MM.1S (cell line): ENCODE data around the gene EPB41L4B.

Experiments
- DNase-seq: peaks from one replicate; pipeline ENCODE4 v3.0.0-alpha.2; 2015
- H2AFZ ChIP-seq: fragments of 300-600 bp; sonication (generic); 2 replicates; pipeline ENCODE4 v1.6.0; 2016; ENCODE audit warnings: antibody characterized with exemption, low read length
- H3F3A ChIP-seq: fragments of 300-600 bp; sonication (generic); 2 replicates; pipeline ENCODE4 v1.6.1; 2016; ENCODE audit warnings: mild to moderate bottlenecking, antibody characterized with exemption, low read length, moderate library complexity, mixed read lengths; ENCODE audit not compliant: insufficient read depth
- H3K27ac ChIP-seq: fragments of 300-600 bp; sonication (generic); 2 replicates; pipeline ENCODE4 v1.5.1; 2016; ENCODE audit warnings: mild to moderate bottlenecking, low read length
- H3K27me3 ChIP-seq: fragments of 300-600 bp; sonication (generic); replicated peaks from 2 replicates; pipeline ENCODE4 v1.6.0; 2016; ENCODE audit warnings: low read length; ENCODE audit not compliant: insufficient read depth
- H3K36me3 ChIP-seq: fragments of 300-600 bp; sonication (generic); replicated peaks from 2 replicates; pipeline ENCODE4 v1.6.1; 2016; ENCODE audit warnings: mild to moderate bottlenecking, low read length, mixed read lengths; ENCODE audit not compliant: insufficient read depth
- H3K4me1 ChIP-seq: fragments of 300-600 bp; sonication (generic); 2 replicates; pipeline ENCODE4 v1.6.1; 2016; ENCODE audit warnings: low read length, mixed read lengths
- H3K4me2 ChIP-seq: fragments of 300-600 bp; sonication (generic); 2 replicates; pipeline ENCODE4 v1.6.0; 2016; ENCODE audit warnings: low read depth, low read length
- H3K4me3 ChIP-seq: fragments of 300-600 bp; sonication (generic); 2 replicates; pipeline ENCODE4 v1.5.1; 2016; ENCODE audit warnings: low read length, mixed read lengths
- H3K79me2 ChIP-seq: fragments of 300-600 bp; sonication (generic); 2 replicates; pipeline ENCODE4 v1.6.1; 2016; ENCODE audit warnings: mixed run types, low read length, mixed read lengths
- H3K9ac ChIP-seq: fragments of 300-600 bp; sonication (generic); 2 replicates; pipeline ENCODE4 v1.6.1; 2016; ENCODE audit warnings: low read length, mixed read lengths
- H3K9me2 ChIP-seq: fragments of 300-600 bp; sonication (generic); replicated peaks from 2 replicates; pipeline ENCODE4 v1.6.1; 2016; ENCODE audit warnings: mild to moderate bottlenecking, low read length, mixed read lengths; ENCODE audit not compliant: insufficient read depth
- H3K9me3 ChIP-seq: fragments of 300-600 bp; sonication (generic); replicated peaks from 2 replicates; pipeline ENCODE4 v1.6.1; 2016; ENCODE audit warnings: mild to moderate bottlenecking, low read length, mixed read lengths; ENCODE audit not compliant: insufficient read depth
- H4K20me1 ChIP-seq: fragments of 300-600 bp; sonication (generic); 2 replicates; pipeline ENCODE4 v1.6.1; 2016; ENCODE audit warnings: mild to moderate bottlenecking, low read length, moderate library complexity, mixed read lengths; ENCODE audit not compliant: insufficient read depth
- CTCF ChIP-seq: fragments of 300-600 bp; sonication (generic); IDR thresholded peaks from 2 replicates; pipeline ENCODE4 v1.5.1; 2016; ENCODE audit warnings: antibody characterized with exemption, low read length, mixed read lengths
- EZH2 ChIP-seq: fragments of 300-600 bp; sonication (generic); optimal IDR thresholded peaks from 2 replicates; pipeline ENCODE3; 2017; ENCODE audit warnings: low read depth, mild to moderate bottlenecking, antibody characterized with exemption, low read length, mixed read lengths
- EZH2phosphoT487 ChIP-seq: fragments of 300-600 bp; sonication (generic); IDR thresholded peaks from 2 replicates; pipeline ENCODE4 v1.6.1; 2018; ENCODE audit warnings: antibody characterized with exemption, low read length

Gene EPB41L4B

GRCh38 chr9:109355564-109356297 lies 34.9 kb upstream of the EPB41L4B start:
- no peak for TF ChIP-seq EZH2phosphoT487
- Histone ChIP-seq H3K79me2 (no peaks in the 10 kb centered on the region), H3K9ac (no peak overlapping the region), H3K27me3 (no peaks in the 10 kb centered on the region), H3K36me3 (no peaks in the 10 kb centered on the region), H2AFZ (no peak overlapping the region), H3K4me1 (no peaks in the 10 kb centered on the region), H3K9me2 (no peaks in the 10 kb centered on the region), H3K4me3 (no peak overlapping the region), H4K20me1 (no peaks in the 10 kb centered on the region), H3K27ac (no peak overlapping the region), H3K9me3 (no peaks in the 10 kb centered on the region), H3K4me2 (no peak overlapping the region), H3F3A (no peaks in the 10 kb centered on the region)
- no peak for DNase-seq

DNA sequence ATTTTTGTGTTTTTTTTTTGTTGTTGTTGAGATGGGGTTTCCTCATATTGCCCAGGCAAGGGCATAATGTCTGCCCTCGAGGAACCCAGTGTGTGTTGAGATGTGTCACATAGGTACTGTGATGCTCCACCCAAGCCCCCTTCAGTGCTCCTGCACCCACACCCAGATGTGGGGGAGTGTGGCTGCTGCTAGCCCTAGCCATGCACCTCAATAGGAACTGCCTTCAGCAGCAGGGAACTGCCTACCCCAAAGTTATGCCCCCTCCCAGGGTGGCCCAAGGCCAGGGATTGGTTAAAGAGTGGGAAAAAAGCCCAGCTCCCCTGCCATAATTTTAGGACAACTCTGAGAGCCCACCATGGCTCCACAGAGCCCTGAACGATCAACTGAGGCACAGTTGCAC lies 33.3 kb upstream of the EPB41L4B start:
- no peaks in the 10 kb centered on the region for H3K9me3 ChIP-seq
- H2AFZ ChIP-seq, result no peak overlapping the region
- no peak overlapping the region for H3K4me2 ChIP-seq
- no peak overlapping the region for H3K9ac ChIP-seq
- no peaks in the 10 kb centered on the region for H3K27me3 ChIP-seq
- H3K79me2 ChIP-seq, result no peaks in the 10 kb centered on the region
- TF ChIP-seq CTCF, result no peak
- TF ChIP-seq EZH2, result no peak
- TF ChIP-seq EZH2phosphoT487, result no peak
- no peaks in the 10 kb centered on the region for H3F3A ChIP-seq
- H4K20me1 ChIP-seq, result no peaks in the 10 kb centered on the region
- no peaks in the 10 kb centered on the region for H3K9me2 ChIP-seq
- no peak overlapping the region for H3K4me3 ChIP-seq
- H3K4me1 ChIP-seq, result no peaks in the 10 kb centered on the region
- H3K36me3 ChIP-seq, result no peaks in the 10 kb centered on the region
- no peak for DNase-seq
- no peak overlapping the region for H3K27ac ChIP-seq

GRCh38 chr9:109351032-109351431 lies 30.2 kb upstream of the EPB41L4B start:
- Histone ChIP-seq H2AFZ (no peak overlapping the region), H3K36me3 (no peaks in the 10 kb centered on the region), H3K27me3 (no peaks in the 10 kb centered on the region), H3K9me2 (no peaks in the 10 kb centered on the region), H3K4me1 (no peaks in the 10 kb centered on the region), H3K4me2 (no peak overlapping the region), H3F3A (no peaks in the 10 kb centered on the region), H3K4me3 (no peak overlapping the region), H4K20me1 (no peaks in the 10 kb centered on the region), H3K79me2 (no peaks in the 10 kb centered on the region), H3K9ac (no peak overlapping the region), H3K9me3 (no peaks in the 10 kb centered on the region), H3K27ac (no peak overlapping the region)
- no peak for TF ChIP-seq EZH2phosphoT487
- no peak for TF ChIP-seq EZH2
- no peak for TF ChIP-seq CTCF
- DNase-seq, result no peak

DNA sequence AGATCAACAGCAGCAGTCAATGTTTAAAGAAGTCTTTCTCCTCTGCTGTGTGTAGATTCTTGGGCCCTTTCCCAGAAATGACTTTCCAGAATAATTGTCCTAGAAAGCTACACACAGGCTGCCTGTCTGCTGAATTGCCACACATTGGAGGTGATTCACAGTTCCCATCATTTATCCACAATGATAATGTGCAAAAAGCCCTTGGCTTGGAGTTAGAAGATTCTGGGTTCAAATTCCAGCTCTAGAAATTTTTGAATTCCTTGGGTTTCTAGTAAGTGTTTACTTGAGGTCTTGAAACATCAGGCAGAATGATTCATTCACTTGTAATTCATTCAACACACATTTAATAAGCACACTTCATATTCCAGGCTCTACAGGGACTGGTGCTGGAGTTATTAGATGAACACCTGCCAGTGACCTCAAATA lies 28.6 kb upstream of the EPB41L4B start:
- H3K4me1 ChIP-seq, result no peaks in the 10 kb centered on the region
- no peak overlapping the region for H3K4me2 ChIP-seq
- no peaks in the 10 kb centered on the region for H4K20me1 ChIP-seq
- DNase-seq, result no peak
- H2AFZ ChIP-seq, result no peak overlapping the region
- no peaks in the 10 kb centered on the region for H3F3A ChIP-seq
- no peaks in the 10 kb centered on the region for H3K27me3 ChIP-seq
- no peak for TF ChIP-seq EZH2phosphoT487
- no peak for TF ChIP-seq EZH2
- TF ChIP-seq CTCF, result no peak
- no peak overlapping the region for H3K9ac ChIP-seq
- no peak overlapping the region for H3K27ac ChIP-seq
- no peak overlapping the region for H3K4me3 ChIP-seq
- H3K9me3 ChIP-seq, result no peaks in the 10 kb centered on the region
- no peaks in the 10 kb centered on the region for H3K36me3 ChIP-seq
- no peaks in the 10 kb centered on the region for H3K79me2 ChIP-seq
- no peaks in the 10 kb centered on the region for H3K9me2 ChIP-seq
